AG09319 (cell line): Measurements from ENCODE around the gene SH3BGRL3.

Source experiments
- DNase-seq: peaks from one replicate; pipeline ENCODE4 v3.0.0-alpha.2; 2010; ENCODE audit warnings: low read depth; ENCODE audit errors: extremely low read depth
- TF ChIP-seq, protein P1 (sequence below): IDR thresholded peaks from 2 replicates; pipeline ENCODE4 v1.5.1; 2011; ENCODE audit warnings: low read depth, mild to moderate bottlenecking, inconsistent platforms, low read length, moderate library complexity

SH3BGRL3 gene

DNA sequence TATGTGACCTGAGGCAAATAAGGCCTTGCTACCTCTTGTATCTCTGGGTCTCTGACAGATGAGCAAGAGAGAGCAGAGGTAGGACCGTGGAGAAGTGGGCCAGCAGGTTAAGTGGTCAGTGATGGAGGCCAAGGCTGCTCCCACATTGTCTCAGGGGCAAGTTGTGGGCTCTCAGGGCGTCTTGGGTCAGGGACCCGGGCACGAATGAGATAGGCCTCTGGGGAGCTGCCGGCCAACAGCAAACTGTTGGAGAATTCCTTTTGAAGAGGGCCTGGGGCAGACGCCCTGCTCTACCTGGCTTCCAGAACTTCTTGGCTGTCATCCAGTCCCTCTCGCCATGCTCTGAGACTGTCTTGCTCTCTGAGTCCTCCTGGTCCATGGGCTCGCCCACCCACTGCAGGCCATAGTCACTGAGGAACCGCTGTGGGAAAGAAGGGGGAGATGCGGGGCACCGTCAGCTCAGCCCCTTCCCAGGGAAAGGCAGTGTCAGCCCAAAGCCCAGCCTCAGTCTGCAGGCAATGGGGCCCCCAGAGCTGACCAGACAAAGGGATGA is 14.1 kb downstream of the SH3BGRL3 start:
- TF ChIP-seq, protein P1, sequence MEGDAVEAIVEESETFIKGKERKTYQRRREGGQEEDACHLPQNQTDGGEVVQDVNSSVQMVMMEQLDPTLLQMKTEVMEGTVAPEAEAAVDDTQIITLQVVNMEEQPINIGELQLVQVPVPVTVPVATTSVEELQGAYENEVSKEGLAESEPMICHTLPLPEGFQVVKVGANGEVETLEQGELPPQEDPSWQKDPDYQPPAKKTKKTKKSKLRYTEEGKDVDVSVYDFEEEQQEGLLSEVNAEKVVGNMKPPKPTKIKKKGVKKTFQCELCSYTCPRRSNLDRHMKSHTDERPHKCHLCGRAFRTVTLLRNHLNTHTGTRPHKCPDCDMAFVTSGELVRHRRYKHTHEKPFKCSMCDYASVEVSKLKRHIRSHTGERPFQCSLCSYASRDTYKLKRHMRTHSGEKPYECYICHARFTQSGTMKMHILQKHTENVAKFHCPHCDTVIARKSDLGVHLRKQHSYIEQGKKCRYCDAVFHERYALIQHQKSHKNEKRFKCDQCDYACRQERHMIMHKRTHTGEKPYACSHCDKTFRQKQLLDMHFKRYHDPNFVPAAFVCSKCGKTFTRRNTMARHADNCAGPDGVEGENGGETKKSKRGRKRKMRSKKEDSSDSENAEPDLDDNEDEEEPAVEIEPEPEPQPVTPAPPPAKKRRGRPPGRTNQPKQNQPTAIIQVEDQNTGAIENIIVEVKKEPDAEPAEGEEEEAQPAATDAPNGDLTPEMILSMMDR = no peak

GRCh38 chr1:26295194-26296138 is 15.6 kb downstream of the SH3BGRL3 start:
- DNase-seq = no peak
- TF ChIP-seq, protein P1 = no peak

More for the DNA sequence above, 14.1 kb downstream of the SH3BGRL3 start:
- no peak for DNase-seq

- TF ChIP-seq, protein P1 = no peak
- DNase-seq = no peak
Measured at GRCh38 chr1:26296340-26297056, 16.6 kb downstream of the SH3BGRL3 start.

GRCh38 chr1:26297057-26297790 is 17.3 kb downstream of the SH3BGRL3 start:
- no peak for DNase-seq
- TF ChIP-seq, protein P1 = no peak

DNA sequence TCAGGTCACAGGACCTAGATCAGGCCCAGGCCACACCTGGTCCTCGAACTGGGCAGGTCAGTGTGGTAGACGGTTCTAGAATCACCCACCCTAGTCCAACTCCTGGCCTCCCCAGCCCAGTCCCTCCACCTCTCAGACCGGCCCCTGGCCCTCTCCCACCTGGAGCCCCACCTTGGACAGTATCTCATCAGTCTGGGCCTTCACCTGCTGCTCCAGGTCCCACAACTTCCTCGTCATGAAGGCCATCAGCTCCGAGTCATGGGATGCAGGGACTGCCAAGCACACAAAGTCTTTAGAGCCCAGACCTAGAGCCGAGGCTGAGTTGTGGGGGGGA is 17.9 kb downstream of the SH3BGRL3 start:
- TF ChIP-seq, protein P1 = no peak
- DNase-seq = no peak

DNA sequence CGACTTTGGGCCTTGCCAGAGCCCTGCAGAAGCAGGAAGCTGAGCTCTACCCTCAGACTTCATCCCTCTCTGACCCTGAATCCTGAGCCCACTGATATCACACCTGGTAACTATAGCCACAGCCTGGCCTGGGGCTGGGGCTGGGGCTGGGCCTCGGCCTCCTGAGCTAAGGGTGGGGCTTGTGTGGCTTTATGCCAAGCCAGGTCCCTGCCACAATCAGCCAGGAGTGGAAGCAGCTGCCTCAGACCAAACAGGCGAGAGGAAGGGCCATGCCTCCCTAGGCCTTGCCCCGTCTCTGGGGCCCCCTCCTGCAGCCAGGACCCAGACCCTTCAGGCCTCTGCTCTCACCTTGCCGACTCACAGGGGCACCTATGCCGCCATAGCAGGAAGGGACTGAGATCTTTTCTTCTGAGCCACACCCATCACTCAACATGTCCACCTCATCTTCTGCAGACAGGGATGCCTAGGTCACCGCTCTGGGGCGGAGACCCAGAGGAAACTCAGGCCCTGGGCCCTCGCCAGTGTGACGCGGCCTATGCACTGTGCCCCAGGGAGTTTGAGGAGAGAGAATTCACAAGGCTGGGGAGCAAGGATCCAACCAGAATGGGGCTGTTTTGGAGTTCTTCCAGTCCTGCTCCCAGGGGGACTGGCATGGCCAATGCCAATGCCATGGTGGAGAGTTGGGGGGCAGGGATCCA is 20.8 kb downstream of the SH3BGRL3 start:
- DNase-seq = no peak
- TF ChIP-seq, protein P1 = no peak
